Panc1 (cell line): ENCODE results near the gene ADARB1. TPM values are rescaled to one million over a fixed set of nuclear protein-coding genes. Genes with fewer than 3 reads are reported as not detected.

Experiments used
- ATAC-seq: fragments of 200-7000 bp; cut with Tn5 transposase; 2 replicates; pipeline ENCODE4 v1.9.1; 2020; ENCODE audit warnings: mild to moderate bottlenecking, moderate library complexity
- BruUV-seq: library from RNA; stranded (reverse); fragments of 400-500 nt; replicated peaks from 2 replicates; lab custom pipeline; 2021; lab: Mats Ljungman, UMichigan
- CTCF ChIA-PET: fragments of 300-600 bp; sonication (Branson Sonifier 250); formaldehyde crosslinking; loops from one replicate; lab custom pipeline; 2022; ENCODE audit warnings: antibody characterized with exemption; lab: Charles Lee
- POLR2A ChIA-PET: fragments of 300-600 bp; sonication (Branson Sonifier 250); formaldehyde crosslinking; loops from one replicate; lab custom pipeline; 2022; ENCODE audit warnings: antibody characterized with exemption; lab: Charles Lee
- DNase-seq: peaks from one replicate; pipeline ENCODE4 v3.0.0-alpha.2; 2010; ENCODE audit warnings: low read depth, low spot score
- H3K27ac ChIP-seq: 2 replicates; pipeline ENCODE4 v1.5.1; 2011; ENCODE audit warnings: mild to moderate bottlenecking, low read length, inconsistent platforms
- H3K27me3 ChIP-seq: fragments of 200-500 bp; sonication (Bioruptor generic); 2 replicates; pipeline ENCODE4 v1.6.0; 2014; ENCODE audit warnings: low read length, inconsistent platforms; ENCODE audit not compliant: control insufficient read depth, insufficient read depth
- H3K36me3 ChIP-seq: fragments of 200-500 bp; sonication (Bioruptor generic); 2 replicates; pipeline ENCODE4 v1.5.1; 2014; ENCODE audit warnings: inconsistent platforms, mild to moderate bottlenecking, low read length, moderate library complexity; ENCODE audit not compliant: control insufficient read depth, insufficient read depth
- H3K4me1 ChIP-seq: 2 replicates; pipeline ENCODE4 v1.5.1; 2011; ENCODE audit warnings: inconsistent platforms, mild to moderate bottlenecking, low read length, moderate library complexity; ENCODE audit not compliant: control insufficient read depth, insufficient read depth
- H3K4me3 ChIP-seq, 2 experiments: 2 replicates each; pipeline ENCODE4 v1.5.1; 2011 to 2012; ENCODE audit warnings: low read depth in 2 of 2, low read length in 2 of 2, mild to moderate bottlenecking in 2 of 2, inconsistent platforms in 1 of 2, moderate library complexity in 1 of 2
- H3K9me3 ChIP-seq: fragments of 200-500 bp; sonication (Bioruptor generic); 2 replicates; pipeline ENCODE4 v1.5.1; 2014; ENCODE audit warnings: low read depth, mild to moderate bottlenecking, inconsistent platforms, low read length, moderate library complexity; ENCODE audit not compliant: control insufficient read depth, insufficient read depth
- POLR2AphosphoS5 ChIP-seq: IDR thresholded peaks from 2 replicates; pipeline ENCODE4 v1.6.1; 2012; ENCODE audit warnings: mild to moderate bottlenecking, low read depth, low read length, moderate library complexity
- SIN3A ChIP-seq: IDR thresholded peaks from 2 replicates; pipeline ENCODE4 v1.6.1; 2012; ENCODE audit warnings: low read depth, mild to moderate bottlenecking, low read length, moderate library complexity, borderline replicate concordance; ENCODE audit not compliant: insufficient read depth
- TCF7L2 ChIP-seq: IDR thresholded peaks from 2 replicates; pipeline ENCODE4 v1.6.1; 2011; ENCODE audit warnings: mild to moderate bottlenecking, low read depth, low read length, inconsistent platforms
- in situ Hi-C: cut with HindIII; loops from 2 replicates; pipeline ENCODE4 v1.10.0; 2016; ENCODE audit warnings: low sequenced_read_pairs, low pct_unique_long_range_greater_than_20kb
- intact Hi-C: fragments of 100-400 bp; cut with micrococcal nuclease; formaldehyde crosslinking; loops from one replicate; pipeline ENCODE4 v1.10.0; 2022; ENCODE audit not compliant: unreplicated experiment
- total RNA-seq: library from RNA; stranded (reverse); gene quantifications from one replicate; pipeline ENCODE4 v1.2.1, GENCODE V29; 2021; ENCODE audit not compliant: unreplicated experiment
- TF ChIP-seq, protein P1 (sequence below): fragments of 450-650 bp; IDR thresholded peaks from 2 replicates; pipeline ENCODE4 v1.5.1; 2017; ENCODE audit warnings: mild to moderate bottlenecking
- TF ChIP-seq, protein P2 (sequence below), 2 experiments: IDR thresholded peaks; 2 replicates each; pipeline ENCODE4 v1.6.1; 2011 to 2012; ENCODE audit warnings: low read depth in 2 of 2, control low read depth in 1 of 2, low read length in 1 of 2, mild to moderate bottlenecking in 1 of 2, moderate library complexity in 1 of 2; ENCODE audit not compliant: insufficient read depth in 1 of 2

Gene ADARB1
- total RNA-seq, 1 experiment from 2014 or later: 15.0 TPM

DNA sequence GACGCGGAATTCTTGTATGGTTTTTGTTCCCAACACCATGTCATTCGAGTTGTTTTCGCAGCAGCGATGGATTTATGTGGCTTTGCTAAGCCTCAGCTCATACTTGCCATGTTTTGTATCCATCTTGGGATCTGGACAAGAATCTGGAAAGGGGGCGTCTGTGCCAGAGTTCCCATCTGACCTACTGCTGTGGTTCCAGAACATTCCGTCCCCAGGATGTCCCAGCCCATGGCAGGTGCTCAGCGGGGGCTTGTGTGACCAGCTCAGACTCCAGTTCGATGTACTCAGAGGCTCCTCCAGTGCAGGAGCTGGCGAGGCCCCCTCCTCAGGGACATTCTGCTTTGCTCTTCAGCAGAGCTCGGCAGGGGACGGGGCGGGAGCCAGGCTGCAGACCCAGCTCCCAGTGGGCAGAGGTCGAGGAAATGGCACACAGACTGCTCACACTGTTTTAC, 24.0 kb upstream of the ADARB1 start:
- intact Hi-C loops (no loop called here), in situ Hi-C loops (no loop called here)
- ChIA-PET POLR2A (no interaction called here), CTCF (no interaction called here)
- Histone ChIP-seq H3K36me3 (no peaks in the 10 kb centered on the region), H3K9me3 (no peaks in the 10 kb centered on the region), H3K4me1 (no peaks in the 10 kb centered on the region), H3K27me3 (no peaks in the 10 kb centered on the region), H3K27ac (no peak overlapping the region), H3K4me3 (no peak overlapping the region)
- no peak for TF ChIP-seq POLR2AphosphoS5
- TF ChIP-seq, protein P1, sequence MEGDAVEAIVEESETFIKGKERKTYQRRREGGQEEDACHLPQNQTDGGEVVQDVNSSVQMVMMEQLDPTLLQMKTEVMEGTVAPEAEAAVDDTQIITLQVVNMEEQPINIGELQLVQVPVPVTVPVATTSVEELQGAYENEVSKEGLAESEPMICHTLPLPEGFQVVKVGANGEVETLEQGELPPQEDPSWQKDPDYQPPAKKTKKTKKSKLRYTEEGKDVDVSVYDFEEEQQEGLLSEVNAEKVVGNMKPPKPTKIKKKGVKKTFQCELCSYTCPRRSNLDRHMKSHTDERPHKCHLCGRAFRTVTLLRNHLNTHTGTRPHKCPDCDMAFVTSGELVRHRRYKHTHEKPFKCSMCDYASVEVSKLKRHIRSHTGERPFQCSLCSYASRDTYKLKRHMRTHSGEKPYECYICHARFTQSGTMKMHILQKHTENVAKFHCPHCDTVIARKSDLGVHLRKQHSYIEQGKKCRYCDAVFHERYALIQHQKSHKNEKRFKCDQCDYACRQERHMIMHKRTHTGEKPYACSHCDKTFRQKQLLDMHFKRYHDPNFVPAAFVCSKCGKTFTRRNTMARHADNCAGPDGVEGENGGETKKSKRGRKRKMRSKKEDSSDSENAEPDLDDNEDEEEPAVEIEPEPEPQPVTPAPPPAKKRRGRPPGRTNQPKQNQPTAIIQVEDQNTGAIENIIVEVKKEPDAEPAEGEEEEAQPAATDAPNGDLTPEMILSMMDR: no peak
- DNase-seq: no peak
- BruUV-seq: no TSS peak
- no peak for ATAC-seq

DNA sequence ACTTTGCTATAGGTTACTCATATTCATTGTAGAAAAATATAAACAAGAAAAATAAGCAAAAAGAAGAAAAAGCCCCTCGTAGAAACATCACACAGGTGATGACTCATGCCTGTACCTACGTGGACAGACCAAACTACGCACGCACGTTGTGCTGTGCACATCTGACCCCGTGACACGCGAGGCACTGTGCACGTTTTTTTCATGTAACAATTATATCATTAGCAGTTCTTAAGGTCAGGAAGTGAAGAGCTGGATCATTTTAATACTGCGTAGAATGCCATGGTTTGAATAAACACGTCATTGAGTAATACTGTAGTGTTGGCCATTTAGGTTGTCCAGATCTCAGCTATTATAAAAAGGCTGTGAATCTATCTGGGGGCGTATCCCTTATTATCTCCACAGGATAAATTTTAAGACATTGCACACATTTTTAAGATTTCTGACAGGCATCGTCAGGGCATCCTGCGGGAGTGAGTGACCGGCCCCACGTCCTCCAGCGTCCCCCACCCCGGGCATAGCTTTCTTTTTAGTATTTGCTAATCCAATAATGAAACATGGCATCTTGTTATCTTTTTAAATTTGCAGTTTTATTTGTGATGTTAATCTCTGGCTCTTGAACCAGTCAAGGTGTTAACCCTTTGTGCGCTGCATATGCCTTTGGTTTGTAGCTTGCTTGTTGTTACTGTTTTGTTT, 23.4 kb upstream of the ADARB1 start:
- Histone ChIP-seq H3K27ac (no peak overlapping the region), H3K27me3 (no peaks in the 10 kb centered on the region), H3K9me3 (no peaks in the 10 kb centered on the region), H3K36me3 (no peaks in the 10 kb centered on the region), H3K4me3 (no peak overlapping the region), H3K4me1 (no peaks in the 10 kb centered on the region)
- POLR2A ChIA-PET: no interaction called here
- TF ChIP-seq POLR2AphosphoS5 (no peak), TCF7L2 (no peak)
- ATAC-seq (no peak), DNase-seq (no peak)
- no TSS peak for BruUV-seq
- CTCF ChIA-PET: no interaction called here
- intact Hi-C loops: no loop called here
- in situ Hi-C loops: no loop called here

DNA sequence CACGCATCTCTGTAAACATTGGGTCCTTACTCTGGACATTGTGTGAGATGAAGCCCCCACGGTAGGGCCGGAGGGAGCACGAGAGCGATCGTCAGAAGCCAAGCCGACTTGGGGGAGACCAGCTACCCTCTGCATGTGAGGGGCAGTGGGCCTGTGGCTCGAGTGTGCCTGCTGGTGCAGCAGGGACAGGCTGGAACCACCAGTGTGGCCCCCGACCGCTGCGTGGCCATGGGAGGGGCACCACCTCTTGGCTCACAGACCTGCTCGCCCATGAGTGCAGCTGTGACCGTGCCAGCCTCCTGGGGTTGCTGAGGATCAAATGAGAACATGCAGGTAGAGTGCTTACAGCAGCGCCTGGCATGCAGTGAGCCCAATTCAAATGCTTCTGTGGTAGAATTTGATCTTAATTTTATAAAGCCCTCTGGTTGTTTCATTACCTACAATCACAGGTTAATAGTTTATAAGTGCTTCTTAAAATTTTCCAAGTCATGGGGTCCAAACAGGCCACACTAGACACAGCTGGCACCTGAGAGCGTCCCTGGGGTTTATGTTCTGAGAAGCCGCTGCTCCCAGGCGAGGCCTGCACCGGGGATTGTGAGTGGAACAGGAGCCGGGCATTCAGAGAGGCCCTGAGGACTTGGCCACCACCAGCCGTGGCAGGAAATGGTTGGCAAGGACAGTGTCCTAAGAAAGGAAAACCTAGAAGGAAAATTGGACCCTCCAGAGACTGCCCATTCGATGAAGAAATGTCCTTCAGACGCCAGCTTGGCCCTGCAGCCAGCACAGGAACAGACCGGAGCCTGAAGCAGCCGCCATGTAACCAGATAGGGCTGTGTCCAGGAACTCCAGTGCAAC, 22.6 kb upstream of the ADARB1 start:
- Histone ChIP-seq H3K4me1 (no peaks in the 10 kb centered on the region), H3K36me3 (no peaks in the 10 kb centered on the region), H3K9me3 (no peaks in the 10 kb centered on the region), H3K4me3 (no peak overlapping the region), H3K27me3 (no peaks in the 10 kb centered on the region), H3K27ac (no peak overlapping the region)
- no peak for DNase-seq
- ChIA-PET POLR2A (no interaction called here), CTCF (no interaction called here)
- BruUV-seq: no TSS peak
- no peak for ATAC-seq
- intact Hi-C loops: no loop called here
- TF ChIP-seq, protein P1: no peak
- no peak for TF ChIP-seq SIN3A
- TF ChIP-seq, protein P2, sequence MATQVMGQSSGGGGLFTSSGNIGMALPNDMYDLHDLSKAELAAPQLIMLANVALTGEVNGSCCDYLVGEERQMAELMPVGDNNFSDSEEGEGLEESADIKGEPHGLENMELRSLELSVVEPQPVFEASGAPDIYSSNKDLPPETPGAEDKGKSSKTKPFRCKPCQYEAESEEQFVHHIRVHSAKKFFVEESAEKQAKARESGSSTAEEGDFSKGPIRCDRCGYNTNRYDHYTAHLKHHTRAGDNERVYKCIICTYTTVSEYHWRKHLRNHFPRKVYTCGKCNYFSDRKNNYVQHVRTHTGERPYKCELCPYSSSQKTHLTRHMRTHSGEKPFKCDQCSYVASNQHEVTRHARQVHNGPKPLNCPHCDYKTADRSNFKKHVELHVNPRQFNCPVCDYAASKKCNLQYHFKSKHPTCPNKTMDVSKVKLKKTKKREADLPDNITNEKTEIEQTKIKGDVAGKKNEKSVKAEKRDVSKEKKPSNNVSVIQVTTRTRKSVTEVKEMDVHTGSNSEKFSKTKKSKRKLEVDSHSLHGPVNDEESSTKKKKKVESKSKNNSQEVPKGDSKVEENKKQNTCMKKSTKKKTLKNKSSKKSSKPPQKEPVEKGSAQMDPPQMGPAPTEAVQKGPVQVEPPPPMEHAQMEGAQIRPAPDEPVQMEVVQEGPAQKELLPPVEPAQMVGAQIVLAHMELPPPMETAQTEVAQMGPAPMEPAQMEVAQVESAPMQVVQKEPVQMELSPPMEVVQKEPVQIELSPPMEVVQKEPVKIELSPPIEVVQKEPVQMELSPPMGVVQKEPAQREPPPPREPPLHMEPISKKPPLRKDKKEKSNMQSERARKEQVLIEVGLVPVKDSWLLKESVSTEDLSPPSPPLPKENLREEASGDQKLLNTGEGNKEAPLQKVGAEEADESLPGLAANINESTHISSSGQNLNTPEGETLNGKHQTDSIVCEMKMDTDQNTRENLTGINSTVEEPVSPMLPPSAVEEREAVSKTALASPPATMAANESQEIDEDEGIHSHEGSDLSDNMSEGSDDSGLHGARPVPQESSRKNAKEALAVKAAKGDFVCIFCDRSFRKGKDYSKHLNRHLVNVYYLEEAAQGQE (IDR thresholded peaks at IDR 0.05; ENCODE audit: insufficient read depth in 1 of 2, low read depth in 2 of 2, low read length in 1 of 2): no peak
- TF ChIP-seq TCF7L2: no peak
- no peak for TF ChIP-seq POLR2AphosphoS5
- in situ Hi-C loops: no loop called here
